ENCODE results near the gene SMC3. TPM values are rescaled to one million over a fixed set of nuclear protein-coding genes. Genes with fewer than 3 reads are reported as not detected.

The SMC3 gene
- total RNA-seq, 2 experiments from 2014 or later, result 38.4 to 73.4 TPM

DNA sequence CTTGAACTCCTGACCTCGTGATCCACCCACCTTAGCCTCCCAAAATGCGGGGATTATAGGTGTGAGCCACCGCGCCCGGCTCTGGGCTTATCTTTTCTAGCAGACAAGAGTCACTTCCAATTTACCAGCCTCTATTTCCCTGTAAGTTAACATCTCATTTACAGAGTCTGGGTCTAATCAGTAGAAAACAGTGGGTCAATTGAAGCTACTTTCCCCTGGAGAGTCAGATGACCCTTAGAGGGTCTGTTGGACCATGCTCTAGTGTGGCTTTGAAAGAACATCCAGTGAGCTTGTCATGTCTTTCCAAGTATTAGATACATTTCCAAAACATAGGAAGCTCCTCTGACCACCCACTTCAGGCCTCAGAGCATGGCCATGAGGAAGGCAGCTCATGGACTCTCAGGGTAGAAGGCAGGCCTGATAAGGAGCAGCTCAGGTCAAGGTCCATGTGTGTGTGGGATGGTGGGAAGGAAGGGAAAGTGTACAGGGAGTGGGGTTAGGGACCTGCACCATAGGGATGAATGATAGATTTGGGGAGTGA is 49.1 kb downstream of the SMC3 start:
- H3K9me2 ChIP-seq (ENCODE audit: insufficient read depth, low read length), result no peaks in the 10 kb centered on the region
- intact Hi-C loops (cut with micrococcal nuclease; ENCODE audit: unreplicated experiment), result no loop called here

DNA sequence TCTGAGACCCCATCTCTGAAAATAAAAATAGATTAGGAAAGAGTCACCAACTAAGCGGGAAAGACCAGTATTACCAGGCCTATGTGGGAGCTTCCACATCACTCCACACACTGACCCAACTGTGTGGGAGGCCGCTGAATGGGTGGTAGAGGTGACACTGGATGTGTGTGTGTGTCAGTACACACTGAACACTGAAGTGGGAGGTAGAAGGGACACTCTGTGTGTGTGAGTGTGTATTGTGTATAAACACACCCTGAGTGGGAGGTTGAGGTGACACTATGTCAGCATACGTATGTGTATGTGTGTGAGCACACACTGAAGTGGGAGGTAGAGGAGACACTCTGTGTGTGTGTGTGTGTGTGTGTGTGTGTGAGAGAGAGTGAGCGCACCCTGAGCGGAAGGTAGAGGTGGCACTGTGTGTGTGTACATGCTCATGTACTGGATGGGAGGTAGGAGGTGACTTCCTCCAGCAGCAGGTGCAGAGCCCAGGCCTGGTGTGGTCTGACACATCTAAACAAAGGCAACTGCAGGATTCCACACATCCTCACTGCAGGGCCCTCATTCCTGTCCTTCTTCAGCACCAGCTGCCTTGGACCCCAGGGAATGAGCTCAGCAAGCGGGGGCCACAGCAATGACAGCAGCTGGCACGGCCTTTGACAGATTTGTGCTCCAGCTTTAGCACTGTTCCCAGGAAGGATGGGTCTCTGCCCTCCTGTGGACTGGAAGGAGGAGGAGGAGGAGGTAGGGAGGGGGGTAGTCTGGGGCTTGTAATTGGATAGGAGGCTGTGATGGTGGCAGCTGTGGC is 50.1 kb downstream of the SMC3 start:
- POLR2A ChIA-PET, result interaction anchor here (0.5 to 1.4 kb wide), 7 partner anchors 9 to 241 kb away, joined by 3 to 4 read pairs (median 4); no protein-coding TSS in a partner anchor
- Histone ChIP-seq H3K4me3 (ENCODE audit: low read depth, low read length, poor library complexity, severe bottlenecking) (no peak overlapping the region), H3K4me2 (ENCODE audit: low read length) (peak overlapping the region; percentile 18; the same call in 1 of the 2 replicates), H2AFZ (ENCODE audit: low read length) (no peak overlapping the region), H4K20me1 (ENCODE audit: insufficient read depth, low read length) (no peaks in the 10 kb centered on the region), H3K9me2 (ENCODE audit: insufficient read depth, low read length) (no peaks in the 10 kb centered on the region), H3K9me3 (ENCODE audit: low read length) (0 out of 2 replicates have a peak, but pooled peaks cover 8% of the 10 kb centered on the region), H3K79me2 (ENCODE audit: insufficient read depth, low read depth, low read length) (no peaks in the 10 kb centered on the region), H3K36me3 (ENCODE audit: insufficient read depth, low read length) (no peaks in the 10 kb centered on the region), H3K27ac (ENCODE audit: low read depth, low read length, poor library complexity, severe bottlenecking) (no peak overlapping the region), H3K4me1 (ENCODE audit: insufficient read depth, low read length, poor library complexity, severe bottlenecking) (peaks cover 22% of the 10 kb centered on the region)
- DNase-seq (ENCODE audit: low spot score), result peak; percentile 31
- intact Hi-C loops (cut with micrococcal nuclease; ENCODE audit: unreplicated experiment), result no loop called here
- TF ChIP-seq EZH2phosphoT487 (IDR thresholded peaks at IDR 0.05; ENCODE audit: borderline replicate concordance, low read depth, low read length) (no peak), CTCF (conservative IDR thresholded peaks at IDR 0.05; ENCODE audit: low read length) (no peak)
- no TSS peak for BruUV-seq (replicated peaks)
- CTCF ChIA-PET (ENCODE audit: unreplicated experiment), result interaction anchor here (1.1 kb wide), 1 partner anchor 63 kb away, joined by 3 read pairs; no protein-coding TSS in a partner anchor

More for the DNA sequence above, 49.1 kb downstream of the SMC3 start:
- ChIA-PET CTCF (ENCODE audit: unreplicated experiment) (interaction anchor here (0.7 to 1.1 kb wide), 2 partner anchors 62 to 64 kb away, joined by 3 to 5 read pairs; no protein-coding TSS in a partner anchor), POLR2A (interaction anchor here (0.6 to 2.0 kb wide), 6 partner anchors 12 to 310 kb away, joined by 3 to 9 read pairs (median 3); no protein-coding TSS in a partner anchor)
- Histone ChIP-seq H3K4me3 (ENCODE audit: low read depth, low read length, poor library complexity, severe bottlenecking) (no peak overlapping the region), H3K4me2 (ENCODE audit: low read length) (no peak overlapping the region), H3K79me2 (ENCODE audit: insufficient read depth, low read depth, low read length) (no peaks in the 10 kb centered on the region), H2AFZ (ENCODE audit: low read length) (no peak overlapping the region), H3K36me3 (ENCODE audit: insufficient read depth, low read length) (no peaks in the 10 kb centered on the region), H3K27ac (ENCODE audit: low read depth, low read length, poor library complexity, severe bottlenecking) (no peak overlapping the region), H3K4me1 (ENCODE audit: insufficient read depth, low read length, poor library complexity, severe bottlenecking) (peaks cover 32% of the 10 kb centered on the region), H3K9me3 (ENCODE audit: low read length) (0 out of 2 replicates have a peak, but pooled peaks cover 2% of the 10 kb centered on the region), H4K20me1 (ENCODE audit: insufficient read depth, low read length) (no peaks in the 10 kb centered on the region)
- TF ChIP-seq EZH2phosphoT487 (IDR thresholded peaks at IDR 0.05; ENCODE audit: borderline replicate concordance, low read depth, low read length), result no peak
- TF ChIP-seq CTCF (conservative IDR thresholded peaks at IDR 0.05; ENCODE audit: low read length), result no peak
- BruUV-seq (replicated peaks), result no TSS peak
- no peak for DNase-seq (ENCODE audit: low spot score)

Data from OCI-LY7 (cell line).